GM23338 (cell line): Measurements from ENCODE around the gene ANKRD63. TPM values are rescaled to one million over a fixed set of nuclear protein-coding genes. Genes with fewer than 3 reads are reported as not detected.

Experiments
- ATAC-seq: fragments of 200-7000 bp; cut with Tn5 transposase; 3 replicates; pipeline ENCODE4 v1.9.1; 2020
- DNase-seq: peaks from one replicate; pipeline ENCODE4 v3.0.0-alpha.2; 2015; ENCODE audit warnings: low spot score
- H2AFZ ChIP-seq: fragments of 200-600 bp; sonication (generic); 2 replicates; pipeline ENCODE4 v1.8.0; 2016; ENCODE audit warnings: antibody characterized with exemption, mild to moderate bottlenecking, moderate library complexity
- H3F3A ChIP-seq: fragments of 200-600 bp; sonication (generic); replicated peaks from 2 replicates; pipeline ENCODE4 v1.8.0; 2017; ENCODE audit warnings: antibody characterized with exemption, mixed run types, low read depth
- H3K27ac ChIP-seq: fragments of 200-600 bp; sonication (generic); 2 replicates; pipeline ENCODE4 v1.6.1; 2016; ENCODE audit warnings: low read depth
- H3K27me3 ChIP-seq: fragments of 200-600 bp; sonication (generic); 2 replicates; pipeline ENCODE4 v1.8.0; 2016; ENCODE audit warnings: mild to moderate bottlenecking, mixed run types, moderate library complexity; ENCODE audit not compliant: insufficient read depth
- H3K36me3 ChIP-seq: fragments of 200-600 bp; sonication (generic); 2 replicates; pipeline ENCODE4 v1.8.0; 2016; ENCODE audit warnings: mild to moderate bottlenecking; ENCODE audit not compliant: insufficient read depth
- H3K4me1 ChIP-seq: fragments of 200-600 bp; sonication (generic); 2 replicates; pipeline ENCODE4 v1.8.0; 2016; ENCODE audit warnings: mild to moderate bottlenecking, moderate library complexity; ENCODE audit not compliant: insufficient read depth
- H3K4me2 ChIP-seq: fragments of 200-600 bp; sonication (generic); 2 replicates; pipeline ENCODE4 v1.7.1; 2017; ENCODE audit warnings: mixed run types
- H3K4me3 ChIP-seq: fragments of 200-600 bp; sonication (generic); 2 replicates; pipeline ENCODE4 v1.6.1; 2016; ENCODE audit warnings: mixed run types
- H3K79me2 ChIP-seq: fragments of 200-600 bp; sonication (generic); replicated peaks from 2 replicates; pipeline ENCODE4 v1.8.0; 2017; ENCODE audit warnings: mild to moderate bottlenecking; ENCODE audit not compliant: insufficient read depth
- H3K9me2 ChIP-seq: fragments of 200-600 bp; sonication (generic); 2 replicates; pipeline ENCODE4 v1.8.0; 2017; ENCODE audit not compliant: insufficient read depth
- H4K20me1 ChIP-seq: fragments of 200-600 bp; sonication (generic); replicated peaks from 2 replicates; pipeline ENCODE4 v1.8.0; 2017; ENCODE audit warnings: mild to moderate bottlenecking; ENCODE audit not compliant: insufficient read depth
- H3K27ac Mint-ChIP-seq: 2 replicates; pipeline ENCODE4 v1.8.0; 2020; ENCODE audit warnings: inconsistent platforms, mild to moderate bottlenecking, moderate library complexity, mixed read lengths
- H3K27me3 Mint-ChIP-seq: 3 replicates; pipeline ENCODE4 v1.8.0; 2022; ENCODE audit warnings: low read depth, mild to moderate bottlenecking, moderate library complexity, mixed read lengths, inconsistent platforms; ENCODE audit not compliant: insufficient read depth, poor library complexity
- H3K36me3 Mint-ChIP-seq: 3 replicates; pipeline ENCODE4 v1.8.0; 2021; ENCODE audit warnings: low read depth, mild to moderate bottlenecking, inconsistent platforms, moderate library complexity, mixed read lengths
- H3K4me1 Mint-ChIP-seq: 3 replicates; pipeline ENCODE4 v1.8.0; 2020; ENCODE audit warnings: mild to moderate bottlenecking, inconsistent platforms, mixed read lengths
- H3K4me3 Mint-ChIP-seq: 3 replicates; pipeline ENCODE4 v1.8.0; 2021; ENCODE audit warnings: moderate library complexity, mild to moderate bottlenecking, inconsistent platforms, mixed read lengths
- H3K9me3 Mint-ChIP-seq: 3 replicates; pipeline ENCODE4 v1.8.0; 2020; ENCODE audit warnings: moderate library complexity, mild to moderate bottlenecking, inconsistent platforms, mixed read lengths
- CREB1 ChIP-seq: fragments of 250-450 bp; sonication (Bioruptor Pico); IDR thresholded peaks from 2 replicates; pipeline ENCODE4 v1.5.0; 2020; ENCODE audit warnings: low read depth, mild to moderate bottlenecking, moderate library complexity
- EZH2 ChIP-seq: fragments of 200-600 bp; sonication (generic); IDR thresholded peaks from one replicate; pipeline ENCODE4 v1.8.0; 2017; ENCODE audit warnings: antibody characterized with exemption, mild to moderate bottlenecking, low read depth; ENCODE audit not compliant: unreplicated experiment
- EZH2phosphoT487 ChIP-seq: fragments of 200-600 bp; sonication (generic); IDR thresholded peaks from one replicate; pipeline ENCODE4 v1.8.1; 2018; ENCODE audit warnings: antibody characterized with exemption; ENCODE audit not compliant: unreplicated experiment
- JUNB ChIP-seq: IDR thresholded peaks from one replicate; pipeline ENCODE4 v1.6.1; 2016; ENCODE audit warnings: antibody characterized with exemption; ENCODE audit not compliant: unreplicated experiment
- NANOG ChIP-seq: IDR thresholded peaks from 2 replicates; pipeline ENCODE4 v1.6.1; 2016; ENCODE audit warnings: antibody characterized with exemption, borderline replicate concordance
- ZNF114 ChIP-seq: fragments of 250-450 bp; sonication (Bioruptor Pico); IDR thresholded peaks from 2 replicates; pipeline ENCODE4 v1.5.0; 2020; ENCODE audit warnings: mild to moderate bottlenecking, moderate library complexity
- ZNF331 ChIP-seq: fragments of 250-450 bp; sonication (Bioruptor Pico); IDR thresholded peaks from 2 replicates; pipeline ENCODE4 v1.5.0; 2020; ENCODE audit warnings: low read depth, mild to moderate bottlenecking, moderate library complexity
- polyA plus RNA-seq: library from polyadenylated mRNA; unstranded; fragments of >200 nt; fragmentation: Nextera tagmentation; extraction: Ambion mirVana; gene quantifications from 2 replicates; pipeline ENCODE4 v1.2.1, GENCODE V29; 2016
- total RNA-seq: library from RNA; depleted of rRNA; stranded (reverse); fragments of >200 nt; shearing (Covaris generic); gene quantifications from 2 replicates; pipeline ENCODE4 v1.2.3, GENCODE V29; 2014
- TF ChIP-seq, protein P1 (sequence below): IDR thresholded peaks from one replicate; pipeline ENCODE4 v1.6.1; 2018; ENCODE audit warnings: antibody characterized with exemption; ENCODE audit not compliant: unreplicated experiment
- TF ChIP-seq, protein P2 (sequence below): IDR thresholded peaks from 2 replicates; pipeline ENCODE4 v1.6.1; 2016; ENCODE audit warnings: antibody characterized with exemption

ANKRD63 gene
- total and polyA plus RNA-seq, 2 experiments from 2014 or later: 0.59 TPM; not detected in 1

GRCh38 chr15:40251486-40252140, 31.3 kb downstream of the ANKRD63 start:
- no peak overlapping the region for H3K27ac ChIP-seq
- Mint-ChIP-seq H3K4me1 (peaks cover 19% of the 10 kb centered on the region), H3K4me3 (peak overlapping the region; percentile 57), H3K36me3 (no peaks in the 10 kb centered on the region; the same call in 2 of the 3 replicates), H3K27ac (no peak overlapping the region), H3K27me3 (peaks cover 38% of the 10 kb centered on the region), H3K9me3 (no peaks in the 10 kb centered on the region; the same call in 2 of the 3 replicates)
- TF ChIP-seq, protein P1, sequence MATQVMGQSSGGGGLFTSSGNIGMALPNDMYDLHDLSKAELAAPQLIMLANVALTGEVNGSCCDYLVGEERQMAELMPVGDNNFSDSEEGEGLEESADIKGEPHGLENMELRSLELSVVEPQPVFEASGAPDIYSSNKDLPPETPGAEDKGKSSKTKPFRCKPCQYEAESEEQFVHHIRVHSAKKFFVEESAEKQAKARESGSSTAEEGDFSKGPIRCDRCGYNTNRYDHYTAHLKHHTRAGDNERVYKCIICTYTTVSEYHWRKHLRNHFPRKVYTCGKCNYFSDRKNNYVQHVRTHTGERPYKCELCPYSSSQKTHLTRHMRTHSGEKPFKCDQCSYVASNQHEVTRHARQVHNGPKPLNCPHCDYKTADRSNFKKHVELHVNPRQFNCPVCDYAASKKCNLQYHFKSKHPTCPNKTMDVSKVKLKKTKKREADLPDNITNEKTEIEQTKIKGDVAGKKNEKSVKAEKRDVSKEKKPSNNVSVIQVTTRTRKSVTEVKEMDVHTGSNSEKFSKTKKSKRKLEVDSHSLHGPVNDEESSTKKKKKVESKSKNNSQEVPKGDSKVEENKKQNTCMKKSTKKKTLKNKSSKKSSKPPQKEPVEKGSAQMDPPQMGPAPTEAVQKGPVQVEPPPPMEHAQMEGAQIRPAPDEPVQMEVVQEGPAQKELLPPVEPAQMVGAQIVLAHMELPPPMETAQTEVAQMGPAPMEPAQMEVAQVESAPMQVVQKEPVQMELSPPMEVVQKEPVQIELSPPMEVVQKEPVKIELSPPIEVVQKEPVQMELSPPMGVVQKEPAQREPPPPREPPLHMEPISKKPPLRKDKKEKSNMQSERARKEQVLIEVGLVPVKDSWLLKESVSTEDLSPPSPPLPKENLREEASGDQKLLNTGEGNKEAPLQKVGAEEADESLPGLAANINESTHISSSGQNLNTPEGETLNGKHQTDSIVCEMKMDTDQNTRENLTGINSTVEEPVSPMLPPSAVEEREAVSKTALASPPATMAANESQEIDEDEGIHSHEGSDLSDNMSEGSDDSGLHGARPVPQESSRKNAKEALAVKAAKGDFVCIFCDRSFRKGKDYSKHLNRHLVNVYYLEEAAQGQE: no peak
- TF ChIP-seq EZH2 (no peak), ZNF331 (CRISPR knock-in tag) (no peak), JUNB (no peak), ZNF114 (CRISPR knock-in tag) (no peak), EZH2phosphoT487 (no peak), NANOG (no peak), CREB1 (CRISPR knock-in tag) (no peak)
- TF ChIP-seq, protein P2, sequence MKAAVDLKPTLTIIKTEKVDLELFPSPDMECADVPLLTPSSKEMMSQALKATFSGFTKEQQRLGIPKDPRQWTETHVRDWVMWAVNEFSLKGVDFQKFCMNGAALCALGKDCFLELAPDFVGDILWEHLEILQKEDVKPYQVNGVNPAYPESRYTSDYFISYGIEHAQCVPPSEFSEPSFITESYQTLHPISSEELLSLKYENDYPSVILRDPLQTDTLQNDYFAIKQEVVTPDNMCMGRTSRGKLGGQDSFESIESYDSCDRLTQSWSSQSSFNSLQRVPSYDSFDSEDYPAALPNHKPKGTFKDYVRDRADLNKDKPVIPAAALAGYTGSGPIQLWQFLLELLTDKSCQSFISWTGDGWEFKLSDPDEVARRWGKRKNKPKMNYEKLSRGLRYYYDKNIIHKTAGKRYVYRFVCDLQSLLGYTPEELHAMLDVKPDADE: no peak
- peak overlapping the region; percentile 77 for H3K4me3 ChIP-seq
- peaks cover 47% of the 10 kb centered on the region for H3K27me3 ChIP-seq
- no peaks in the 10 kb centered on the region for H3K79me2 ChIP-seq
- H3K9me2 ChIP-seq: no peaks in the 10 kb centered on the region
- H2AFZ ChIP-seq: peak overlapping the region; percentile 97
- no peaks in the 10 kb centered on the region; the same call in 1 of the 2 replicates for H3K4me1 ChIP-seq
- no peaks in the 10 kb centered on the region for H4K20me1 ChIP-seq
- no peaks in the 10 kb centered on the region for H3K36me3 ChIP-seq
- H3K4me2 ChIP-seq: peak overlapping the region; percentile 97
- no peak for DNase-seq
- H3F3A ChIP-seq: peaks cover 13% of the 10 kb centered on the region; the same call in 1 of the 2 replicates
- ATAC-seq: peak; percentile 16
